Measurements from ENCODE around the gene DLL3.
"Not testable (repeated sequence)": the region's sequence is repeated elsewhere in the genome, so short reads cannot be mapped to it uniquely, and the experiment has no call there.

DLL3 gene

DNA sequence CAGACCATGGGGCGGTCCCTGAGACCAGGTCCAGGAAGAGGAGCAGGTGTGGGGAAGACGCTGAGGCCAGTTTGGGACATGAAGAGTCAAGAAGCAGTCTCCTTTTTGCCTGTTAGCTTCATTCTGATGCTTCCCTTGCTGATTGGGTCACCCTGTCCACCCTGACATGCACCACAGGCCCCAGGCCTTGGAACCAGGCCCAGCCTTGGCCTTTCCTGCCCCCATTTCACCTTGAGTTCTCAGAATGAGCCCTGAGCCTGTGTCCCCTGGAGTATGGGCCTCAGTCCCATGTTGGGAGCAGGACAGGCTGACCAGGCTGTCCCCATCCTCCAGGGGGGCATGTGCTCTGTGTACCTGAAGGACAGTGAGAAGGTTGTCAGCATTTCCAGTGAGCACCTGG lies 23.0 kb upstream of the DLL3 start:
- Mint-ChIP-seq H3K9me3 (no peaks in the 10 kb centered on the region), H3K27me3 (ENCODE audit: low read depth) (no peaks in the 10 kb centered on the region), H3K4me1 (ENCODE audit: low read depth) (peaks cover 13% of the 10 kb centered on the region), H3K36me3 (ENCODE audit: low read depth) (peaks cover 32% of the 10 kb centered on the region), H3K27ac (no peak overlapping the region), H3K4me3 (no peak overlapping the region)

DNA sequence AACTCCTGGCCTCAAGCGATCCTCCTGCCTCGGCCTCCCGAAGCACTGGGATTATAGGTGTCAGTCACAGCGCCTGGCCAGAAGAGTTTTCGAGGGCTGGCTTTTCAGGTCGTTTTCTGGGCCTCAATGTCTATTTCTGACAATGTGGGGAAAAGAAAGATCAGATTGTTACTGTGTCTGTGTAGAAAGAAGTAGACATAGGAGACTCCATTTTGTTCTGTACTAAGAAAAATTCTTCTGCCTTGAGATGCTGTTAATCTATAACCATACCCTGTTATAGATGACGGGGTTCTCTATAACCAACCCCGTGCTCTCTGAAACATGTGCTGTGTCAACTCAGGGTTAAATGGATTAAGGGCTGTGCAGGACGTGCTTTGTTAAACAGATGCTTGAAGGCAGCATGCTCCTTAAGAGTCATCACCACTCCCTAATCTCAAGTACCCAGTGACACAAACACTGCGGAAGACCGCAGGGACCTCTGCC lies 19.4 kb upstream of the DLL3 start:
- H3K9me3 Mint-ChIP-seq; H3K27me3 Mint-ChIP-seq (ENCODE audit: low read depth): not testable (repeated sequence)
- Mint-ChIP-seq H3K27ac (peak overlapping the region; percentile 86), H3K4me3 (peak overlapping the region; percentile 90), H3K4me1 (ENCODE audit: low read depth) (peaks cover 19% of the 10 kb centered on the region), H3K36me3 (ENCODE audit: low read depth) (peaks cover 19% of the 10 kb centered on the region)

DNA sequence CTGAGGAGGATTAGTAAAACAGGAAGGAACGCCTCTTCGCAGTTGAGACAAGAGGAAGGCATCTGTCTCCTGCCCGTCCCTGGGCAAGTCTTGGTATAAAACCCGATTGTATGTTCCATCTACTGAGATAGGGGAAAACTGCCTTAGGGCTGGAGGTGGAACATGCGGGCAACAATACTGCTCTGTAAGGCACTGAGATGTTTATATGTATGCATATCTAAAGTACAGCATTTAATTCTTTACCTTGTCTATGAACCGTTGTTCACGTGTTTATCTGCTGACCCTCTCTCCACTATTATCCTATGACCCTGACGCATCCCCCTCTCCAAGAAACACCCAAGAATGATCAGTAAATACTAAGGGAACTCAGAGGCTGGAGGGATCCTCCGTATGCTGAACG lies 18.8 kb upstream of the DLL3 start:
- Mint-ChIP-seq H3K27me3 (ENCODE audit: low read depth) (no peaks in the 10 kb centered on the region), H3K9me3 (no peaks in the 10 kb centered on the region), H3K4me1 (ENCODE audit: low read depth) (peaks cover 19% of the 10 kb centered on the region), H3K27ac (peak overlapping the region; percentile 86), H3K36me3 (ENCODE audit: low read depth) (peaks cover 14% of the 10 kb centered on the region), H3K4me3 (peak overlapping the region; percentile 90)

DNA sequence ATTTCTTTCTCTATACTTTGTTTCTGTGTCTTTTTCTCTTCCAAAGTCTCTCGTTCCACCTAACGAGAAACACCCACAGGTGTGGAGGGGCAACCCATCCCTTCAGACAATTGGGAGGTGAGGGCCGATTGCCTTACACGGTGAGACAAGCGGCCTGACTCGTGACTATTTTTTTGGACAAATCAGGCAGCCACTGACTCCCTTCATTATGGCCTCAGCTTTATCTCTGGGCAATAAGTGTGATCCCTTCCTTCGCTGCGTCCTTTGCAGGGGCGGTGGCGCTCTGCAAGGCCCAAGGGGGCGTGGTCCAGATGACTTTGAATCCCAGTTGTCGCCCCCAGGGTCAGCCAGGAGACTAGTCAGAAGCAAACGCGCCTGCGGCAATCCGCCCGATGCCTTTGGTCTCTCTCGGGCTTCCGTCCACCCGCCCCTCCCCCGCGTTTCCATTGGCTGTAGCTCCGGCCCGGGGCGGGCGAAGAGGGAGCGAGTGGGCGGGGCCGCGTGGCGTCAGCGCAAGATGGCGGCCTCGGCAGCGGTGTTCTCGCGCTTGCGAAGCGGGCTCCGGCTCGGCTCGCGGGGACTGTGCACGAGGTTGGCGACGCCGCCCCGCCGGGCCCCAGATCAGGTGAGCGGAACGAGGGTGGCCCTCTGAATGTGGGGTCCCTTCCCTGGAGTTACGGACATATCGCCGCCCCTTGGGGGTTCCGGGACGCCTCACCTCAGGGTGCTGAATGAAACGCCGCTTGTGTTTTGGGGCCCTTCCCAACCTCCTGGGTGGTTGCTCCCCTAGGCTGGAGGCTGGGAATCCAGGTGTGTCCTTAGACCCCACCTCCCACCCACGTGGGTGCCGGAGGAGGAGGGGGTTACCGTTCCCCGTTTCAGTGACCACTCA lies 18.2 kb upstream of the DLL3 start, which contains the start of gene TIMM50:
Gene TIMM50 (plus strand): TSS at position 502 of the 892 bp plus-strand sequence. CDS start 16 bp downstream, at position 518.
- H3K27me3 Mint-ChIP-seq (ENCODE audit: low read depth), result no peaks in the 10 kb centered on the region

DNA sequence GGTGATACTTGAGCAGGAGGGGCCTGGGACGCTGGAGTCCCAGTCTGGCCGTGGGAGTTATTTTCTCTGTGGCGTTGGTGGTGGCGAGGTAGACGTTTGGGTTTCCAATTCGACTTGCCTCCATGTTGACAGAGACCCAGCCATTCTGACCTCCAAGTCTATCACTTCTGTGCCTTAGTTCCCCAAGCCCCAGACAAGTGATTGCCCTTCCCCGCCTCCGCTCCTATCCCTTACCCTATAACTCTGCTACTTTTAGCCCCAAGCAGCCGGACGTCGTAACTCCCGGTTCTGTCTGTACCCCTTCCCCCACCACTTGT lies 17.6 kb upstream of the DLL3 start:
- H3K27ac Mint-ChIP-seq, result peak overlapping the region; percentile 79
- peaks cover 19% of the 10 kb centered on the region for H3K4me1 Mint-ChIP-seq (ENCODE audit: low read depth)
- H3K9me3 Mint-ChIP-seq, result no peaks in the 10 kb centered on the region
- H3K4me3 Mint-ChIP-seq, result peak overlapping the region; percentile 90
- H3K36me3 Mint-ChIP-seq (ENCODE audit: low read depth), result peaks cover 9% of the 10 kb centered on the region
- no peaks in the 10 kb centered on the region for H3K27me3 Mint-ChIP-seq (ENCODE audit: low read depth)

More for the DNA sequence above, 18.2 kb upstream of the DLL3 start, which contains the start of gene TIMM50:
- H3K4me1 Mint-ChIP-seq (ENCODE audit: low read depth), result peaks cover 19% of the 10 kb centered on the region
- no peaks in the 10 kb centered on the region for H3K9me3 Mint-ChIP-seq
- H3K4me3 Mint-ChIP-seq, result peak within 1 kb of the TSS; percentile 90
- peaks cover 10% of the 10 kb centered on the region for H3K36me3 Mint-ChIP-seq (ENCODE audit: low read depth)
- H3K27ac Mint-ChIP-seq, result peak within 1 kb of the TSS; percentile 86

DNA sequence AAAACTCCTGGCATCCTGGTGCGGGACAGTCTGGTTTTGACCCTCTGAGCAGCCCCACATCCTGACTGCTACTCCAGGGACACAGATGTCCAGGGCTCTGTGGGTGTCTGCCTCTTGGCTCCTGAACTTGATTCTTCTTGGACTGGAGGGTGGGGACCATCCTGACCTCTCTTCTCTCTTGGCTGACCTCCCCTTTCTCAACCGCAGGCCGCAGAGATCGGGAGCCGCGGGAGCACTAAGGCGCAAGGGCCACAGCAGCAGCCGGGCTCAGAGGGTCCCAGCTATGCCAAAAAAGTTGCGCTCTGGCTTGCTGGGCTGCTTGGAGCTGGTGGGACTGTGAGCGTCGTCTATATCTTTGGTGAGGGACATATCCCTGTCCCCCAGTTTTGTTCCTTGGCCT lies 17.1 kb upstream of the DLL3 start:
- no peaks in the 10 kb centered on the region for H3K27me3 Mint-ChIP-seq (ENCODE audit: low read depth)
- H3K27ac Mint-ChIP-seq, result peak overlapping the region; percentile 79
- H3K4me3 Mint-ChIP-seq, result peak overlapping the region; percentile 90
- H3K4me1 Mint-ChIP-seq (ENCODE audit: low read depth), result peaks cover 20% of the 10 kb centered on the region
- peaks cover 10% of the 10 kb centered on the region for H3K36me3 Mint-ChIP-seq (ENCODE audit: low read depth)
- no peaks in the 10 kb centered on the region for H3K9me3 Mint-ChIP-seq

DNA sequence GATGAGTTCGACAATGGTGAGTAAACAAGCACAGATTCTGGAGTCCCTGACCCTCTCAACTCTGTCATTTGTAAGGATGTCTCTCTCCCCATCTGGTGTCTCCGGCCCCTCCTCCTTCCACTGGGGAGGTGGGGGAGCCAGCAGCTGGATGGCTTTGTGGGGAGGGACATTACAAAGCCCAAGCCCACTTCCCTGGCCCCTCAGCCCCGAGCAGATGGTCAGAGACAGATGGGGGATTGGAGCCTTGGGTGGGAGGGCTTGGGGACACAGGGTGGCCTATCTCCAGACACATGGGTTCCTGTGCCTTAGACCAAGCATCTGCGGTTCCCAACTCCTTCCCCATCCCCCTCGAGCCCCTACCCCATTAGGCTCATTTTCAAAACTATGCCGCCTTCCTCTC lies 15.6 kb upstream of the DLL3 start:
- peaks cover 11% of the 10 kb centered on the region for H3K36me3 Mint-ChIP-seq (ENCODE audit: low read depth)
- H3K4me1 Mint-ChIP-seq (ENCODE audit: low read depth), result peaks cover 22% of the 10 kb centered on the region
- H3K4me3 Mint-ChIP-seq, result no peak overlapping the region
- H3K9me3 Mint-ChIP-seq, result no peaks in the 10 kb centered on the region
- no peaks in the 10 kb centered on the region for H3K27me3 Mint-ChIP-seq (ENCODE audit: low read depth)
- no peak overlapping the region for H3K27ac Mint-ChIP-seq

DNA sequence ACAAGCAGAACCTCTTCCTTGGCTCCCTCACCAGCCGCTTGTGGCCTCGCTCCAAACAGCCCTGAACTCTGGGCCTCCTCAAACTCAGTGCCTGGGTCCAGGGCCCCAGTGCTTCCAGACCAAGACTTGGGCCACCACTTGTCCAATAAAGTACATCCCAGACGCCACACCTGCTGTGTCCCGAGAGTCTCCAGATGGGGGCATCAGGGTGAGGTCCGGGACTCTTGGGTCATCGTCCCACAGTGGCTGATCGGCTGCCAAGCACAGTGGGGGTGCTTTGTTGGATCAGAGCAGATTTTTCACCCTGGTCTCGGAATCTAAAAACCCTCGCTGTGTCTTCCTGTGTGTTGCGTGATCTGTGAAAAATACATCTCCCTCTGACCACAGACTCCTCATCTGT lies 9.0 kb upstream of the DLL3 start:
- H3K4me1 Mint-ChIP-seq (ENCODE audit: low read depth), result peaks cover 3% of the 10 kb centered on the region
- H3K27ac Mint-ChIP-seq, result no peak overlapping the region
- peaks cover 22% of the 10 kb centered on the region for H3K36me3 Mint-ChIP-seq (ENCODE audit: low read depth)
- H3K27me3 Mint-ChIP-seq (ENCODE audit: low read depth), result no peaks in the 10 kb centered on the region
- H3K9me3 Mint-ChIP-seq, result no peaks in the 10 kb centered on the region
- no peak overlapping the region for H3K4me3 Mint-ChIP-seq

DNA sequence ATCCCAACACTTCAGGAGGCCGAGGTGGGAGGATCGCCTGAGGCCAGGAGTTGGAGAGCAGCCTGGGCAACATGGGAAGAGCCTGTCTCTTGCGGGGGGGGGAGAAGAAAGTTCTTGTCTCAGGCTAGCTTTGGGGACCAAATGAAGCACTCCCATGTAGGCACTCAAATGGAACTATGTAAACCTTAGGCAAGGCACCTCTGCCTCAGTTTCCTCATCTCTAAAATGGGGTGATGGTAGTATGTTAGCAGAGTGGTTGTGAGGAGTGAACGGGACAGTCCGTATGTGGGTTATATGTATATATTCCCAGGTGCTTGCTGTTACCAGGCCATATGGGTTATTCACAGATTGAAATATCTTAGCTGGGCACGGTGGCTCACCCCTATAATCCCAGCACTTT lies 6.5 kb upstream of the DLL3 start:
- peaks cover 14% of the 10 kb centered on the region for H3K36me3 Mint-ChIP-seq (ENCODE audit: low read depth)
- no peaks in the 10 kb centered on the region for H3K4me1 Mint-ChIP-seq (ENCODE audit: low read depth)
- no peak overlapping the region for H3K27ac Mint-ChIP-seq
- no peaks in the 10 kb centered on the region for H3K9me3 Mint-ChIP-seq
- H3K4me3 Mint-ChIP-seq, result no peak overlapping the region
- H3K27me3 Mint-ChIP-seq (ENCODE audit: low read depth), result peaks cover 14% of the 10 kb centered on the region

DNA sequence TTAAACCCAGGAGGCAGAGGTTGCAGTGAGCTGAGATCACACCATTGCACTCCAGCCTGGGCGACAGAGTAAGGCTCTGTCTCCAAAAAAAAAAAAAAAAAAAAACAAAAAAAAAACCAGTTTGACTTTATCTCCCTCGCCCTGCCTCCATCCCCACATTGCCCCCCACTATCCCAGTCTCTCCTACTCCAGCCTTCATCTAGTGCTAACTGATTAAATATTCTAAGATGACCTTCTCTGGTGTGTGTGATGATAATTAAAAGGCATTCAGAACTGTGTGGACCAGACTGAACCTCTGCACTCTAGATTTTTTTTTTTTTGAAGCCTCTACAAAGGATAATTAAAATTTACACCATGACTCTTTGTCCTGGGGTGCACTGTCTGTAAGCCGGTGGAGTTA lies 6.0 kb upstream of the DLL3 start:
- H3K4me3 Mint-ChIP-seq, result no peak overlapping the region
- no peak overlapping the region for H3K27ac Mint-ChIP-seq
- H3K27me3 Mint-ChIP-seq (ENCODE audit: low read depth), result peaks cover 20% of the 10 kb centered on the region
- no peaks in the 10 kb centered on the region for H3K4me1 Mint-ChIP-seq (ENCODE audit: low read depth)
- peaks cover 14% of the 10 kb centered on the region for H3K36me3 Mint-ChIP-seq (ENCODE audit: low read depth)
- H3K9me3 Mint-ChIP-seq, result no peaks in the 10 kb centered on the region

DNA sequence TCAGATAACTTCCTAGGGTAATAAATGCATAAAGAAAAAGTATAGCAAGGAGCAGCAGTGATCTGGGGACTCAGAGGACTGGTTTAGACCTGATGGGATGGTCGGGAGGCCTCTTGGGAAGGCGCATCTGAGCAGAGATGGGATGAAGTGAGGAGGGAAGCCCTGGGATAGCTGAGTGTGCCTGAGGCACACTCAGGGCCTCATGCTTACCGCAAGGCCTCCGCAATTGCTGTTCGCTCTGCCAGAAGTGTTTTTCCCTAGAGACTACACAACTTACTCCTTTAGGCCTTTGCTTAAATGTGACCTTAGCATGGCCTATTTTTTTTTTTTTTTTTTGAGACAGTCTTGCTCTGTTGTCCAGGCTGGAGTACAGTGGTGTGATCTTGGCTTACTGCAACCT lies 4.1 kb upstream of the DLL3 start:
- Mint-ChIP-seq H3K4me3 (no peak overlapping the region), H3K4me1 (ENCODE audit: low read depth) (peaks cover 10% of the 10 kb centered on the region), H3K27ac (no peak overlapping the region), H3K9me3 (no peaks in the 10 kb centered on the region), H3K27me3 (ENCODE audit: low read depth) (peaks cover 36% of the 10 kb centered on the region), H3K36me3 (ENCODE audit: low read depth) (peaks cover 11% of the 10 kb centered on the region)

DNA sequence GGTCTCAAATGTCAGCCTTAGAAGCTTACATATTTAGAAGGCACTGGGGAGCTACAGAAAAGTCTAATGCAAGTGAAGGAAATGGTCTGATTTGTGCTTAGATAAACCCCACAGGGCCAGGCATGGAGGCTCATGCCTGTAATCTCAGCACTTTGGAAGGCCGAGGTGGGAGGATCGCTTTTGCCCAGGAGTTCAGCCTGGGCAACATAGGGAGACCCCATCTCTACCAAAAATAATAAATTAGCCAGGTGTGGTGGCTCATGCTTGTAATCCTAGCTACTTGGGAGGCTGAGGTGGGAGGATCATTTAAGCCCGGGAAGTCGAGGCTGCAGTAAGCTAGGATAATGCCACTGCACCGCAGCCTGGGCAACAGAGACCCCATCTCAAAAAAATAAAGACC lies 2.7 kb upstream of the DLL3 start:
- Mint-ChIP-seq H3K36me3 (ENCODE audit: low read depth) (peaks cover 6% of the 10 kb centered on the region), H3K27me3 (ENCODE audit: low read depth) (peaks cover 49% of the 10 kb centered on the region), H3K27ac (no peak overlapping the region), H3K4me3 (no peak overlapping the region), H3K9me3 (no peaks in the 10 kb centered on the region), H3K4me1 (ENCODE audit: low read depth) (peaks cover 13% of the 10 kb centered on the region)

DNA sequence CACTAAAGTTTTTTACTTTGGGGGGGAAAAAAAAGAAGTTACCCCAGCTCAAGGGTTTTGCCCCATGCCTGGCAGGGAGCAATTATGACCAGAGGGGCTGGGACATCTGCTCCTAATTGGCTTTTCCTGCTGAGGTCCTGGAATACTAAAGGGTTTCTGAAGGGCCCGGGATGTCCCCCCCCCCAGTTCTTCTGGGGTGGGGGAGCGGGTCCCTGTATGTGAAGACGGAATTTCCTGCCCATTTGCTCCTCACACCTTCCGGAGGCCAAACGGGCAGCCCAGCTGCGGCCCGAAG lies 1.1 kb upstream of the DLL3 start:
- no peak overlapping the region for H3K4me3 Mint-ChIP-seq
- no peaks in the 10 kb centered on the region for H3K9me3 Mint-ChIP-seq
- no peak overlapping the region for H3K27ac Mint-ChIP-seq
- H3K36me3 Mint-ChIP-seq (ENCODE audit: low read depth), result peaks cover 6% of the 10 kb centered on the region
- peaks cover 13% of the 10 kb centered on the region for H3K4me1 Mint-ChIP-seq (ENCODE audit: low read depth)
- H3K27me3 Mint-ChIP-seq (ENCODE audit: low read depth), result peaks cover 56% of the 10 kb centered on the region

DNA sequence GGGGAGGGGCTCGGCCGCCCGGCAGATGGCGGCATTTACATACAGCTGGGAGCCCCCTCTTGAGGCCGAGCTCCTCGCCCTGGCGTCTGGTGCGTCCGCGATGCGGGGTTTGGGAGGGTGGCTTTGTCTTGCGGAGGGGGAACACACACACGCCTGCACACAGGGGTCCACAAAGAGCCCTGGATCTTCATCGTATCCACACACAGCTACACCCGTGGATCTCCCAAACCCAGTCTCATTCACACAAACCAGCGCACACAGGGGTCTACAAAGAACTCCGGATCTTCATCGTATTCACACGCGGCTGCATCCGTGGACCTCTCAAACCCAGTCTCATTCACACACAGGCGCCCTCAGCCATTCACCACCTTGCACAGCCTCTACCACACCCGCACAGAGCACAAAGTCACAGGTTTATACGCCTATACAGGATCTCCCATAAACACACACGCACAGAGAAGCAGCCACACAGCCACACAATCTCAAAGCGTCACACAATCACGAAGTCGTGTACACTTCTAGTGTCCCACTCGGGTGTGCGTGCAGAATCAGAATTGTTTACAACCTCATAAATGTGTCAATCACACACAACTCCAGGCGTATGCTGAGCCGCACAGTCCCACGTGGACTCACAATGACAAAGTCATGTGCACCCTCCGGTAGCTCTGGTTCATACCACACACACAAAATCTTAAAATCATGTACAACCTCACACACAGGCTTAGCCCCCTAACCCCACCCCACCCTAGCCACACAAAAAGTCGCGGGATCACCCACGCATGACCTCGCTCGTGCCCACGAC lies 550 bp upstream of the DLL3 start:
- H3K4me3 Mint-ChIP-seq, result peak overlapping the region; percentile 25
- H3K27ac Mint-ChIP-seq, result no peak overlapping the region
- H3K27me3 Mint-ChIP-seq (ENCODE audit: low read depth), result peaks cover 58% of the 10 kb centered on the region
- H3K4me1 Mint-ChIP-seq (ENCODE audit: low read depth), result peaks cover 15% of the 10 kb centered on the region
- no peaks in the 10 kb centered on the region for H3K9me3 Mint-ChIP-seq
- peaks cover 5% of the 10 kb centered on the region for H3K36me3 Mint-ChIP-seq (ENCODE audit: low read depth)

DNA sequence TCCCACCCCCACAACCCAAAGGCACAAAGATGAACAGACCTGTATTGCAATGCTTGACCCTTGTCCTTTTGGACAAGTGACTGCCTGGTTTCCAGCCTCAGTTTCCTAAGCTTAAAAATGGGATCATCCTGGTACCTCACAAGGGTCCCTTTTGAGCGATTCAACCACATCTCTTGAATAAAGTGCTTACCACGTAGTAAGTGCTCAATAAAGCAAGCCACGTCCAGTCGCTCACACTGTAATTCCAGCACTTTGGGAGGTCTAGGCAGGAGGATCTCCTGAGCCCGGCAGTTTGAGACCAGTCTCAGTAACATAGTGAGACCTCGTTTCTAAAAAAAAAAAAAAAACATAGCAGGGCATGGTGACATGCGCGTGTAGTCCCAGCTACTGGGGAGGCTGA lies 1.2 kb downstream of the DLL3 start:
- Mint-ChIP-seq H3K36me3 (ENCODE audit: low read depth) (peaks cover 5% of the 10 kb centered on the region), H3K4me1 (ENCODE audit: low read depth) (peaks cover 20% of the 10 kb centered on the region), H3K27ac (no peak overlapping the region), H3K9me3 (no peaks in the 10 kb centered on the region), H3K4me3 (peak overlapping the region; percentile 15), H3K27me3 (ENCODE audit: low read depth) (peaks cover 74% of the 10 kb centered on the region)

All from T-helper 1 cell treated with Interleukin-12 subunit alpha and Interleukin-12 subunit beta and Interleukin-4 antibody, amounts not matched to agents 30 μg/mL and 1 μg/mL, for 36 hours (primary cell).